Vagina (tissue), 2 donors: Measurements from ENCODE around the gene SRP19.

Source experiments
- POLR2AphosphoS5 ChIP-seq, 2 donors: sonication (generic); formaldehyde crosslinking; IDR thresholded peaks; one replicate each; pipeline ENCODE4 v1.9.0; 2017; ENCODE audit warnings: antibody characterized with exemption in 2 of 2, mild to moderate bottlenecking in 2 of 2, low read depth in 1 of 2; ENCODE audit not compliant: insufficient read depth in 1 of 2
- TF ChIP-seq, protein P1 (sequence below), 3 experiments: fragments of 450-650 bp in 2 of 3; fragments of 200-600 bp in 1 of 3; sonication (generic) in 1 of 3; IDR thresholded peaks; one replicate each; pipeline ENCODE4 v1.5.1; 2017 to 2019; ENCODE audit warnings: antibody characterized with exemption in 3 of 3, mild to moderate bottlenecking in 2 of 3, moderate library complexity in 2 of 3

DNA sequence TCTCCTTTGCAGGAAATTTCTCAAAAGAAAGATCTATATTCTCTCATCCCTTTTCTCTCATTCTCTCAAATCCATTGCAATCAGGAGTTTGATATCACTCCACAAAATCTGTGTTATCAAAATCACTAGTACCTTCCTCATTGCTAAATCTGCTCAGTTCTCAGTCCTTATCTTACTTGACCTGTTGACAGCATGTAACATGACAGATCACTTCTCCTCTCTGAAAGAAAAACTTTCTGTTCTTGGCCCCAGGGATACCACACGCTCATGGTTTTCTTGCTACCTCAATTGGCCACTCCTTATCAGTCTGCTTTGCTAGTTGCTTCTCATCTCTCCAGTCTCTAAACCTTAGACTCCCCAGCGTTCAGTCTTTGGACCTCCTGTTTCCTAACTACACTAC is 22.1 kb downstream of the SRP19 start:
- TF ChIP-seq, protein P1, sequence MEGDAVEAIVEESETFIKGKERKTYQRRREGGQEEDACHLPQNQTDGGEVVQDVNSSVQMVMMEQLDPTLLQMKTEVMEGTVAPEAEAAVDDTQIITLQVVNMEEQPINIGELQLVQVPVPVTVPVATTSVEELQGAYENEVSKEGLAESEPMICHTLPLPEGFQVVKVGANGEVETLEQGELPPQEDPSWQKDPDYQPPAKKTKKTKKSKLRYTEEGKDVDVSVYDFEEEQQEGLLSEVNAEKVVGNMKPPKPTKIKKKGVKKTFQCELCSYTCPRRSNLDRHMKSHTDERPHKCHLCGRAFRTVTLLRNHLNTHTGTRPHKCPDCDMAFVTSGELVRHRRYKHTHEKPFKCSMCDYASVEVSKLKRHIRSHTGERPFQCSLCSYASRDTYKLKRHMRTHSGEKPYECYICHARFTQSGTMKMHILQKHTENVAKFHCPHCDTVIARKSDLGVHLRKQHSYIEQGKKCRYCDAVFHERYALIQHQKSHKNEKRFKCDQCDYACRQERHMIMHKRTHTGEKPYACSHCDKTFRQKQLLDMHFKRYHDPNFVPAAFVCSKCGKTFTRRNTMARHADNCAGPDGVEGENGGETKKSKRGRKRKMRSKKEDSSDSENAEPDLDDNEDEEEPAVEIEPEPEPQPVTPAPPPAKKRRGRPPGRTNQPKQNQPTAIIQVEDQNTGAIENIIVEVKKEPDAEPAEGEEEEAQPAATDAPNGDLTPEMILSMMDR (IDR thresholded peaks at IDR 0.05), result no peak
- no peak for TF ChIP-seq POLR2AphosphoS5 (IDR thresholded peaks at IDR 0.05; ENCODE audit: insufficient read depth in 1 of 2, low read depth in 1 of 2)
